Trophoblast cell (in vitro differentiated cells and primary cell): ENCODE data around the gene PDIK1L.

Experiments used
- DNase-seq, 2 donors: peaks; one replicate each; pipeline ENCODE4 v3.0.0-alpha.2; 2016
- H2AFZ ChIP-seq: 2 replicates; pipeline ENCODE4 v1.6.1; 2013; ENCODE audit warnings: low read length, moderate library complexity, mild to moderate bottlenecking; ENCODE audit not compliant: insufficient read depth, poor library complexity
- H2AK5ac ChIP-seq: 2 replicates; pipeline ENCODE4 v1.6.1; 2013; ENCODE audit warnings: mild to moderate bottlenecking, low read length
- H2BK120ac ChIP-seq: 2 replicates; pipeline ENCODE4 v1.6.1; 2013; ENCODE audit warnings: low read length, mild to moderate bottlenecking, moderate library complexity; ENCODE audit not compliant: insufficient read depth, poor library complexity
- H2BK12ac ChIP-seq: 2 replicates; pipeline ENCODE4 v1.6.1; 2013; ENCODE audit warnings: mild to moderate bottlenecking, low read length, moderate library complexity
- H2BK5ac ChIP-seq: 2 replicates; pipeline ENCODE4 v1.6.1; 2013; ENCODE audit warnings: low read length, low read depth, moderate library complexity, mild to moderate bottlenecking; ENCODE audit not compliant: poor library complexity
- H3K14ac ChIP-seq: 2 replicates; pipeline ENCODE4 v1.6.1; 2013; ENCODE audit warnings: mild to moderate bottlenecking, low read length
- H3K18ac ChIP-seq: 2 replicates; pipeline ENCODE4 v1.6.1; 2013; ENCODE audit warnings: mild to moderate bottlenecking, low read length
- H3K23ac ChIP-seq: 2 replicates; pipeline ENCODE4 v1.6.1; 2013; ENCODE audit warnings: low read length
- H3K27ac ChIP-seq: 2 replicates; pipeline ENCODE4 v1.5.1; 2013; ENCODE audit warnings: low read depth, mild to moderate bottlenecking, inconsistent platforms, low read length, moderate library complexity
- H3K27me3 ChIP-seq: 2 replicates; pipeline ENCODE4 v1.6.1; 2013; ENCODE audit warnings: inconsistent platforms, mild to moderate bottlenecking, low read length, moderate library complexity; ENCODE audit not compliant: insufficient read depth
- H3K36me3 ChIP-seq, 2 experiments: 1 replicate in 1 of 2; 2 replicates in 1 of 2; pipeline ENCODE4 v1.6.1; 2013; ENCODE audit warnings: low read length in 2 of 2, mild to moderate bottlenecking in 2 of 2, moderate library complexity in 1 of 2; ENCODE audit not compliant: insufficient read depth in 2 of 2, control insufficient read depth in 1 of 2
- H3K4ac ChIP-seq: 2 replicates; pipeline ENCODE4 v1.6.1; 2013; ENCODE audit warnings: low read depth, mild to moderate bottlenecking, low read length, moderate library complexity
- H3K4me1 ChIP-seq, 2 experiments: 1 replicate in 1 of 2; 2 replicates in 1 of 2; pipeline ENCODE4 v1.6.1; 2013; ENCODE audit warnings: low read length in 2 of 2, mild to moderate bottlenecking in 2 of 2, moderate library complexity in 1 of 2; ENCODE audit not compliant: insufficient read depth in 2 of 2, control insufficient read depth in 1 of 2
- H3K4me2 ChIP-seq: 2 replicates; pipeline ENCODE4 v1.6.1; 2013; ENCODE audit warnings: inconsistent platforms, mild to moderate bottlenecking, low read length, moderate library complexity
- H3K4me3 ChIP-seq: 2 replicates; pipeline ENCODE4 v1.5.1; 2013; ENCODE audit warnings: mild to moderate bottlenecking, low read depth, low read length, inconsistent platforms
- H3K79me1 ChIP-seq: one replicate; pipeline ENCODE4 v1.6.1; 2013; ENCODE audit warnings: low read length
- H3K79me2 ChIP-seq: 2 replicates; pipeline ENCODE4 v1.6.1; 2013; ENCODE audit warnings: low read length, mild to moderate bottlenecking; ENCODE audit not compliant: control insufficient read depth, insufficient read depth, poor library complexity
- H3K9ac ChIP-seq: 2 replicates; pipeline ENCODE4 v1.6.1; 2013; ENCODE audit warnings: mild to moderate bottlenecking, low read length
- H3K9me3 ChIP-seq: 2 replicates; pipeline ENCODE4 v1.6.1; 2013; ENCODE audit warnings: low read depth, mild to moderate bottlenecking, control low read depth, inconsistent platforms, low read length; ENCODE audit not compliant: insufficient read depth
- H4K12ac ChIP-seq: 2 replicates; pipeline ENCODE4 v1.6.1; 2013; ENCODE audit warnings: low read depth, mild to moderate bottlenecking, low read length, moderate library complexity
- H4K8ac ChIP-seq: 2 replicates; pipeline ENCODE4 v1.6.1; 2013; ENCODE audit warnings: low read depth, mild to moderate bottlenecking, low read length, moderate library complexity
- H4K91ac ChIP-seq: one replicate; pipeline ENCODE4 v1.6.1; 2013; ENCODE audit warnings: low read depth, mild to moderate bottlenecking, low read length, moderate library complexity
- WGBS: extraction: QIAGEN DNeasy Blood & Tissue Kit; methylation state at CpG from one replicate; pipeline ENCODE4 v1.1.7; 2013; ENCODE audit warnings: missing lambda C conversion rate; ENCODE audit not compliant: insufficient read length, insufficient coverage; ENCODE audit errors: extremely low coverage; 5-methylcytosine and 5-hydroxymethylcytosine counted together

The PDIK1L gene

DNA sequence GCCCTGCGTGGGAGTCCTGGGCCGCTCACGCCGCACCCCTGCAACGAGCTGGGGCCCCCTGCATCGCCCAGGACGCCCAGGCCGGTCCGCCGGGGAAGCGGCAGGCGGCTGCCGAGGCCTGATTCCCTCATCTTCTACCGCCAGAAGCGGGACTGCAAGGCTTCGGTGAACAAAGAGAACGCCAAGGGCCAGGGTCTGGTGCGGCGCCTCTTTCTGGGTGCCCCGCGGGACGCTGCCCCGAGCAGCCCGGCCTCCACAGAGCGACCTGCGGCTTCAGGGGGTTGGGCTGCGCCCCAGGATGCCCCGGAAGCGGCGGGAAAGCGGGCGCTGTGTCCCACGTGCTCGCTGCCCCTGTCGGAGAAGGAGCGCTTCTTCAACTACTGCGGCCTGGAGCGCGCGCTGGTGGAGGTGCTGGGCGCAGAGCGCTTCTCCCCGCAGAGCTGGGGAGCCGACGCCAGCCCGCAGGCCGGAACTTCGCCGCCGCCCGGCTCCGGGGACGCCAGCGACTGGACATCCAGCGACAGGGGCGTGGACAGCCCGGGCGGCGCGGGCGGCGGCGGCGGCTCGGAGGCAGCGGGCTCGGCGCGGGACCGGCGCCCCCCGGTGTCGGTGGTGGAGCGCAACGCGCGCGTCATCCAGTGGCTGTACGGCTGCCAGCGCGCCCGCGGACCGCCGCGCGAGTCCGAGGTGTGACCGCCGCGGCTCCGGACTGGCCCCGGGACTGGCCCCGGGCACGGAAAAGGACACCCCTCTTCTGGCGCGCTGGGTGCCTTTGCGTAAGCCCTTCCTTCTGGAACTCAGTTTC, 50.0 kb downstream of the PDIK1L start:
- H3K79me1 ChIP-seq, result peaks cover 15% of the 10 kb centered on the region
- no peak overlapping the region for H2BK5ac ChIP-seq
- peak overlapping the region; percentile 67 for H4K8ac ChIP-seq
- peak; percentile 28 to 69 for DNase-seq
- H3K4ac ChIP-seq, result no peak overlapping the region
- peak overlapping the region; percentile 50 for H4K91ac ChIP-seq
- H2AK5ac ChIP-seq, result peak overlapping the region; percentile 20
- H3K18ac ChIP-seq, result peak overlapping the region; percentile 62
- no CpG with 5 or more reads among the region's 98 CpGs for WGBS
- peak overlapping the region; percentile 90 for H3K4me2 ChIP-seq
- H3K4me3 ChIP-seq, result peak overlapping the region; percentile 59
- H3K27ac ChIP-seq, result no peak overlapping the region
- peaks cover 18% of the 10 kb centered on the region for H3K27me3 ChIP-seq
- H3K4me1 ChIP-seq, result peaks cover 31 to 42% of the 10 kb centered on the region in 2 experiments
- H3K79me2 ChIP-seq, result peaks cover 5% of the 10 kb centered on the region
- peak overlapping the region; percentile 30 for H3K14ac ChIP-seq
- H3K36me3 ChIP-seq, result no peaks in the 10 kb centered on the region
- H2BK12ac ChIP-seq, result peak overlapping the region; percentile 42
- peaks cover 2% of the 10 kb centered on the region for H3K9me3 ChIP-seq
- peak overlapping the region; percentile 28 for H2BK120ac ChIP-seq
- H2AFZ ChIP-seq, result peak overlapping the region; percentile 50
- no peak overlapping the region for H3K9ac ChIP-seq
- H3K23ac ChIP-seq, result no peak overlapping the region
- H4K12ac ChIP-seq, result peak overlapping the region; percentile 61

DNA sequence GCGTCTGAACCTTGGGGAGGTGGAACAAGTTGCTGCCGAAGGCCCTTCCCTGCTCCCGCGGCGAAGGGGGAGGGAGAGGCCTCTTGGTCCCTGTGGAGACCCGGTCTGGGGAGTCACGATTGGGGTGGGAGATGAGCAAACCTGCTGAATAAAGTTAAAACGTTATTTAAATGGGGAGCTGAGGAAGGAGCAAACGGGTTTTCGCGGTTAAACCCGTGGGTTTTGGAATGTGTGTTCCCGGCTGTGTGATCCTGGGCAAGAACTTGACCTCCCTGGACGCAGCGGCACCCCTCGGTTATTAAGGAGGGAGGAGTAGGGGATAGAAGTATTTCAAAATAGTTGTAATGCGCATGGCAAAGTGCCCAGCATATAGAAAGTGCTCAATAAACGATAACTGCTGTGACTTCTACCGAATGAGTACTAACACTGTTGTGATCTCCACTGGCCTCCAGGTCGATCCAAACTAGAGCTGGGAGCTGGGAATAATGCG, 50.6 kb downstream of the PDIK1L start:
- Histone ChIP-seq H3K4me1 (peaks cover 31 to 40% of the 10 kb centered on the region in 2 experiments), H3K9me3 (peaks cover 2% of the 10 kb centered on the region), H3K4ac (no peak overlapping the region), H2AFZ (peak overlapping the region; percentile 50), H3K23ac (no peak overlapping the region), H2BK12ac (peak overlapping the region; percentile 24), H2BK5ac (no peak overlapping the region), H3K9ac (no peak overlapping the region), H4K91ac (no peak overlapping the region), H3K18ac (no peak overlapping the region), H3K4me3 (peak overlapping the region; percentile 49), H4K8ac (no peak overlapping the region), H3K79me2 (peaks cover 5% of the 10 kb centered on the region), H2AK5ac (no peak overlapping the region), H3K4me2 (peak overlapping the region; percentile 90), H2BK120ac (no peak overlapping the region), H3K27ac (no peak overlapping the region), H3K27me3 (peaks cover 18% of the 10 kb centered on the region), H3K36me3 (no peaks in the 10 kb centered on the region), H3K14ac (no peak overlapping the region), H4K12ac (no peak overlapping the region), H3K79me1 (peaks cover 15% of the 10 kb centered on the region)
- no CpG with 5 or more reads among the region's 21 CpGs for WGBS
- DNase-seq, result no peak

DNA sequence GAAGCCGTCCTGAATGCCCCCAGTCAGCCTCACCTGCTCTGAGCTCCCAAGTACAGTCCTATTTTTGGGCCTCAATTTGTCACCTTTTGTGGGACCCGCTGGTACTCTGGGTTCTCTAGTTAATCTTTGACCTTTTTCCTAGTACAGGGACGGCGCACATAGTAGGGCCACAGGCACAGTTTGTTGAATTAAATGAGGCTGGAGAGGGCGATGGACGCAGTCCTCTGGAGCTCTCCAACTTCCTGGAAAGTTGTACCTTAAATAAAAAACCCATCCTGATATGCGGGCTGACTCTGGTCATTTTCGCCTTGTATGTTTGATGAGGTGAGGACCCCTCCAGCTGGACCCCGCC, 52.0 kb downstream of the PDIK1L start:
- Histone ChIP-seq H3K4me3 (no peak overlapping the region), H3K9me3 (peaks cover 2% of the 10 kb centered on the region), H3K4me2 (peak overlapping the region; percentile 80), H3K79me2 (peaks cover 5% of the 10 kb centered on the region), H3K27ac (no peak overlapping the region), H2BK120ac (no peak overlapping the region), H3K14ac (no peak overlapping the region), H3K36me3 (no peaks in the 10 kb centered on the region), H3K27me3 (peaks cover 18% of the 10 kb centered on the region), H3K18ac (no peak overlapping the region), H4K91ac (no peak overlapping the region), H4K12ac (no peak overlapping the region), H2BK12ac (no peak overlapping the region), H3K4me1 (peaks cover 23 to 32% of the 10 kb centered on the region in 2 experiments), H4K8ac (no peak overlapping the region), H3K9ac (no peak overlapping the region), H3K79me1 (peaks cover 10% of the 10 kb centered on the region), H2BK5ac (no peak overlapping the region), H2AK5ac (no peak overlapping the region), H2AFZ (no peak overlapping the region), H3K23ac (no peak overlapping the region), H3K4ac (no peak overlapping the region)
- DNase-seq, result no peak
- WGBS, result no CpG with 5 or more reads among the region's 9 CpGs

DNA sequence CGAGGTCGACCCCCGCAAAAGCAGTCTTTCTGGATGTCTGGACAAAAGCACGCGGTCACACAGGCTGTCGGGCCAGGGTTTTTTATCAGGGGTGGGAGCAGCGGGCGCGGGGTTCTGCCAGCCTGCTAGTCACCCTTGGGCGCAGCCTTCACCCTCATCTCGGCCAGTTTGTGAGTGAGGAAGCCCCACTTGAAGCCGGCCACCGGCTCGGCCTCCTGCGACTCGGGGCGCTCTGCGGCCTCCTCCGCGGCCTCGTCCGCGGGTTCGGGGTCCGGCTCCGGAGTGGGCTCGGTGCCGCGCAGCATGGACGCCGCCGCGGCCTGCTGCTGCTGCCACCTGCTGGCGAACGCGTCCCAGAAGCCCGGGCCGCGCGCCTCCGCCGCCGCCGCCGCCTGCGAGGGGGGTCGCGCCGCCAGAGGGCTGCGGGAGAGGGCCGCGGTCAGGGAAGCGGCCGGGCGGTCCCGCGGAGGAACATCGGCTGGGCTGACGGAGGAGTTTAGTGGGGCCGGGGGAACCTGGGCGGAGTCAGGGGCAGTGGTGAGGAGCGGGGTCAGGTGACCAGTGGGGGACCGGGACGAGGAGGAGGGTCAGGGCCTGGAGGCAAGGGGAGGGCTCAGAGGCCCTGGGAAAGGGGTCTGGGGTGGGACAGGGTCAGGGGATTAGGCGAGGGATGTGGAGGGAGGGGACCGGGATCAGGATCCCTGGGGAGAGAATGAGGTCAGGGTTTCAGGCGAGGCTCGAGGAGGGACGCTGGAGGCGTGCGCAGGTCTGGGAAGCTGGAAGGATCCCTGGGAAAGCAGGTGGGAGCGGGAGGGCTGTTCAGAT, 52.6 kb downstream of the PDIK1L start:
- Histone ChIP-seq H3K18ac (peak overlapping the region; percentile 25), H3K4me3 (peak overlapping the region; percentile 55), H3K79me1 (peaks cover 10% of the 10 kb centered on the region), H3K36me3 (no peaks in the 10 kb centered on the region), H3K4ac (no peak overlapping the region), H4K8ac (peak overlapping the region; percentile 86), H3K14ac (peak overlapping the region; percentile 65), H2BK5ac (peak overlapping the region; percentile 57), H4K12ac (peak overlapping the region; percentile 49), H3K4me1 (peaks cover 17 to 26% of the 10 kb centered on the region in 2 experiments), H3K79me2 (peaks cover 5% of the 10 kb centered on the region), H3K23ac (no peak overlapping the region), H2BK12ac (peak overlapping the region; percentile 89), H2AFZ (peak overlapping the region; percentile 95), H3K27ac (no peak overlapping the region), H3K9me3 (peaks cover 2% of the 10 kb centered on the region), H3K9ac (no peak overlapping the region), H4K91ac (peak overlapping the region; percentile 80), H3K4me2 (peak overlapping the region; percentile 80), H2BK120ac (peak overlapping the region; percentile 68), H3K27me3 (peaks cover 18% of the 10 kb centered on the region), H2AK5ac (no peak overlapping the region)
- DNase-seq, result peak in 1 of 2 donors; percentile 62
- no CpG with 5 or more reads among the region's 72 CpGs for WGBS
